Activated naive CD4-positive, alpha-beta T cell treated with anti-CD3 and anti-CD28 coated beads, Interleukin-2, amount 50 U/mL, for 16 hours (primary cell): ENCODE results near the gene DLK1.

ENCODE experiments used
- DNase-seq: peaks from one replicate; pipeline ENCODE4 v3.0.0-alpha.2; 2020

DLK1 gene

GRCh38 chr14:100694579-100695422 is 31.9 kb upstream of the DLK1 start:
- no peak for DNase-seq

- no peak for DNase-seq
Observed at GRCh38 chr14:100695423-100695738, 31.3 kb upstream of the DLK1 start.

GRCh38 chr14:100696008-100696407 is 30.7 kb upstream of the DLK1 start:
- DNase-seq, result no peak

GRCh38 chr14:100696590-100696989 is 30.1 kb upstream of the DLK1 start:
- DNase-seq, result no peak

- DNase-seq, result no peak
Observed at GRCh38 chr14:100698066-100698465, 28.6 kb upstream of the DLK1 start.

GRCh38 chr14:100698666-100699448 is 27.8 kb upstream of the DLK1 start:
- DNase-seq, result no peak

GRCh38 chr14:100701314-100701713 is 25.4 kb upstream of the DLK1 start:
- DNase-seq, result no peak

- no peak for DNase-seq
Observed at GRCh38 chr14:100702590-100702989, 24.1 kb upstream of the DLK1 start.

- no peak for DNase-seq
Observed at GRCh38 chr14:100703386-100704220, 23.1 kb upstream of the DLK1 start.

GRCh38 chr14:100706200-100706599 is 20.5 kb upstream of the DLK1 start:
- no peak for DNase-seq

GRCh38 chr14:100706860-100707259 is 19.8 kb upstream of the DLK1 start:
- no peak for DNase-seq

GRCh38 chr14:100708425-100709288 is 18.0 kb upstream of the DLK1 start:
- DNase-seq, result no peak

GRCh38 chr14:100709289-100710284 is 17.1 kb upstream of the DLK1 start:
- DNase-seq, result no peak

GRCh38 chr14:100710391-100710790 is 16.3 kb upstream of the DLK1 start:
- DNase-seq, result no peak

- no peak for DNase-seq
Observed at GRCh38 chr14:100710826-100711462, 15.7 kb upstream of the DLK1 start.

- DNase-seq, result no peak
Observed at GRCh38 chr14:100711493-100711892, 15.2 kb upstream of the DLK1 start.

- no peak for DNase-seq
Observed at GRCh38 chr14:100712490-100712889, 14.2 kb upstream of the DLK1 start.

GRCh38 chr14:100713705-100714104 is 13.0 kb upstream of the DLK1 start:
- no peak for DNase-seq

GRCh38 chr14:100714258-100714892 is 12.3 kb upstream of the DLK1 start:
- no peak for DNase-seq

- DNase-seq, result no peak
Observed at GRCh38 chr14:100715332-100715731, 11.4 kb upstream of the DLK1 start.
